T1000 (cell line): ENCODE results near the gene DNAH12.
"Not testable (repeated sequence)": the region's sequence is repeated elsewhere in the genome, so short reads cannot be mapped to it uniquely, and the experiment has no call there.

Experiments used
- DNase-seq: peaks from one replicate; lab custom pipeline; 2025; ENCODE audit warnings: mixed read lengths; lab: John Stamatoyannopoulos, UW

DNAH12 gene

DNA sequence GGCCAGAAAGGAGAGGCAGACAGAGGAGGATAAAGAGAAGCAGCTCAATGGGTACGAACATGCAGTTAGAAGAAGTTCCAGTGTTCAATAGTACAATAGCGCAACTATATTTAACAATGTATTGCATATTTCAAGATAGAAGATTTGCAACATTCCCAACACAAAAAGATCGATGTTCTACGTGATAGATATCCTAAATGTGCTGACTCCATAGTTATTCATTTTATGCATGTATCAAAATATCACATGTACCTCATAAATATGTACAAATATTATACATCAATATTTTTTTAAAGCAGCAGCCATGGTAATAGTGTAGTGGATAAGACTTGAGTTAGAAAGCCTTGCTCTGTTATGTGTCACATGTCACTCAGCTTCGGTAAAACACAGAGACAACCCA, 141.5 kb downstream of the DNAH12 start:
- no peak for DNase-seq

DNA sequence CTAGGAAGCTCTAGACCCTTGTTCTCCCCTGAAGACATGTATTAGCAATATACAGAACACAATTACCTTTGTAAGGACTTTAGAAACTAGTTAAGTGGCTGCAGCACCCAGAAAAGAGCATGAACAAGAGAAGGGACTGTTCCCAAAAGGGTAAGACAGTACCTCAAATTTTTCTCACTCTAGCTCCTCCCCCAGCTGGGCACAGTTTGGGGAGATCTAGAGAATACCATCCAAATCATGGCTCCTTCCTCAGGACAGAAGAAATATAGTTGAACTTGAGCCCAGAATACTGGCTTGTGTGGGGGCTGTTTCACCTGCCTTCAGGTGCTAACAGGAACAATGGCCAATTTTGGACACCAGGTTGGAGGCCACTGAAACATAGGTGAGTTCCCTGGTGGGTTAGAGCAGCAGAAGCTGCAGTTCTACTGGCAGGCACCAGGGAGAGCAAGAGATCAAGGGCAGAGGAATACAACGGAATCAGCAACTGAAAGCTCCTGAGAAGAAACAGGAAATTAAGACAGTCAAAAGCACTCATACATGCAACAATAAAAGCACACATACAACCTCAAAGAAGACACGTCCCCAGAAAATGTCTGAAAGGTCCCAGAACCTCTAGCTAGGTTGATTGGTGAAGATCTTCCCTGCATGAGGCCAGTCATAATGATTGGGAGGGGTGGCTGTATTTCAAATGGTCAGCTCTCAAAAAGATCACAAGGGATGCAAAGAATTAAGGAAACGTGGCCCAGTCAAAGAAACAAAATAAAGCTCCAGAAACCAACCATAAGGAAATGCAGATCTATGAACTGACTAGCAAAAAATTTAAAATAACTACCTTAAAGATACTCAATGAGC, 146.7 kb downstream of the DNAH12 start:
- DNase-seq = peak; percentile 23

DNA sequence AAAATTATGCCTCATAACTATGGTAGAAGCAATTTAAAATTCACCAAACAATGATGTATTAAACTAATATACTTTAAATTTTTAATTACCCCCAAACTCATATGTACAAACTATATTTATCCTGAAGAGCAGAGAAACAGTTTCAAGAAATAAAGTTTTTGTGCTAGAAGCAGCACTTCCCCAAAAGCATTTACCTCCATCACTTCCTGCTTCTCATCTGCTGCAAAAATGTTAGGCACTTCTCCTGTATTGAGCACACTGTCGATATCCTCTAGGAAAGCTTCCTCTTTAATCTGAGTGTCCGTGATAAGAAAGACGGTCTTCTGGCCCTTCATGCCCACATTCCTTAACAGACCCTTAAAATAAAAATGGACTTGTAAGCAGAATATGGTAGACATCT, 150.2 kb downstream of the DNAH12 start:
- no peak for DNase-seq

DNA sequence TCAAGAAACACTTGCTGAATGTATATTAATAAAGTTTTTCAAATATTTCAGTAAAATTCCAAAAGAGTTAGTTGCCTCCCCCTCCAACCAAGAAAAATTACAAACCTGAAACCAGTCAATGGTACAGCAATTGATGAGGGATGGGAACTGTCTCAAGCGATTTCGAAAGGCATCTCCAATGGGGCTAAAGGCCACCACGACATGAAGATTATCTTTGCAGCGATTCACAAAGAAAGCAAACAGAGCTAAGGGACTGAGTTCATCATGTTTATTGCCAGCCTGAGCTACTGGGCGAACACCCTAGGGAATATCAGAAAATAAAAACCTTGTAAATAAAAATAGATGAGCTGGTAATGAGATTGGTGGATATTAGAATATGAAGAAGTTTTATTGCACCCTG, 152.4 kb downstream of the DNAH12 start:
- DNase-seq = no peak

DNA sequence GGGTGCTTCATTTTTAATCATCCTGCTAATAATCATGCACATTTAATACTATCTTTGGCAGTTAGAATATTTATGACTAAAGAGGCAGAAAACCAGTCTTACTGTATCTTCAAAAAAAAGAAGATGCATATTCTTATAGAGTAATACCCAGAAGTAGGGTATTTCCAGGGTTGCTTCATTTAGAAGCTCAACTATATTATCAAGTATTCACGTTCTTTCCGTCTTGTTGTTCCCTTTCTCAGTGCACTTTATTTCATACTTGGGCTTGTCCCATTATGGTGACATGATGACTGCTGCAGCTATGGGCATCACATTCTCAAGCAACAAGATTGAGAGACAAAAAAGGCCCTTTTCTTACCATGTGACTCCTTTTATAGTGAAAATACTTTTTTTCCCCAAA, 154.9 kb downstream of the DNAH12 start:
- DNase-seq = no peak

DNA sequence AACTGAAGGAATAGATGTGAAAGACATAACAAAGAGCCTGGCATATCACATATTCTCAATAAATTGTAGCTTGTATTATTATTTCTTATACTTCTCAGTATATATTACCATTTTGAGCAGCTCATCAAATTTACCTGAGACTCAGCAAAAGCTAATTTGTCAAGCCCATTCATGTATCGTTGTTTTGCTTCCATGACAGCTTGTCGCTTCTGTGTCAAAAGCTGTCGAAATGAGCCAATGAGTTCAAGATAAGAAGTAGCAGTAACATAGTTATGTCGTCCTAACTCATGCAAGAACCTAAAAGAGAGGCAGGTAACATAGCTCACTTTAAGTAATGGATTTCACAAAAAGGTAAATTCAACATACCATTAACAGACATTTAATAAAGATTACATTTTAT, 157.8 kb downstream of the DNAH12 start:
- DNase-seq = no peak

DNA sequence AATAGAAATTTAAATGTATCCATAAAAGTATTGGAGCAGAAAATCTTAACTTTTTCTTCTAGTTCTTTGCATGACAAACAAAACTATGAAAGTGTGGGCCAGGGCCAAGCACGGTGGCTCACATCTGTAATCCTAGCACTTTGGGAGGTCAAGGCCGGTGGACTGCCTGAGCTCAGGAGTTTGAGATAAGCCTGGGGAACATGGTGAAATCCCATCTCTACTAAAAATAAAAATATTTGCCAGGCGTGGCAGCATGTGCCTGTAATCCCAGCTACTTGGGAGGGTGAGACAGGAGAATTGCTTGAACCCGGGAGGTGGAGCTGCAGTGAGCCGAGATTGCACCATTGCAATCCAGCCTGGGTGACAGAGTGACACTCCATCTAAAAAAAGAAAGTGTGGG, 158.6 kb downstream of the DNAH12 start:
- DNase-seq = no peak

DNA sequence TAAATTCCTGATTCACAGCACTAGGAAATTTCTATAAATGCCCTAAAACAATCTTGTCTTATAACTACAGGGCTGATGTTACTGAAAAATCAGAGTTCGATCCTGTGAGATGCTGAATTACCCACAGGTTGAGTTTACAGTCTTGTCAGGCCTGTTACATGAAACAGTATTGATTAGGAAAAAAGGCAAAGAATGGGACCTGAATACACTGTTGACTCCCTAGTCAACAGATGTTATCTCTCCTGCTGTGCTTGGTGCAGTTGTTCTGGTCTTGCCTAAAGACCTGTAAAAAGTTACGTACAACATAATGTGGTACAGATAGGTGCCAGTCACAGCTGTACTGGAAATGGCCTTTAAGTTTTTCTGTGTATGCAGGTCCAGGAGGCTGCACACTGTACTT, 160.3 kb downstream of the DNAH12 start:
- no peak for DNase-seq

DNA sequence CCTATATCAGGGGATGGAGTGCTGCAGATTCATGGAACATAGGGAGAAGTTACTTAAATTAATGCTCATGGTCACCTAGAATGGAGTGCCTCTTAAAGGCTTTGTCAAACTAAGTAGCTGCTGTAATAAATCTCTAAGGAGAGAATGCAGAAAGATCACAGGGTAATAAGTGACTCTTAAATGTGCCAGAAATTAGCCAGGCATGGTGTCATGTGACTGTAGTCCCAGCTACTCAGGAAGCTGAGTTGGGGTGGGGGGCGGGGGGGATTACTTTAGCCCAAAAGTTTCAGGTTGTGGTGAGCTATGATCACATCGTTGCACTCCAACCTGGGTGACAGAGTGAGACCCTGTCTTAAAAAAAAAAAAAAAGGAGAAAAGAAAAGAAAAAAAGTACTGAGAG, 160.7 kb downstream of the DNAH12 start:
- no peak for DNase-seq

DNA sequence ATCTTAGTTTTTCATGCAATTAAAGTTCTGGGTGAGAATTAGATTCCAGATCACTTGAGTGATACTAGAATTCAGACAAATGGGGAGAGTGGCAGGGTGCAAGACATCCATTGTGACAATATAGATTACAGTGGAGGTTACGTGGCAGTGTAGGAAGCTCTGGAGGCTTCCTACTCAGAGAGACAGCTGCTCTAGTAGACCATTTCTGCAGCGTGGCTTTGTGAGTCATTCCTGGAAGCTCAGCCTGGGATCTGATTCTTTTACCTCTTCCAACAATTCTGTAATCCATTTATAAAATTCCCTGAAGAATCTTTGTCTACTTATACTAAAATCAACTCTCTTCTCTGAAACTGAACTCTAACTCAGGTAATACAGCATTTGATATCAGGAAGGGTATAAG, 161.2 kb downstream of the DNAH12 start:
- DNase-seq = no peak

DNA sequence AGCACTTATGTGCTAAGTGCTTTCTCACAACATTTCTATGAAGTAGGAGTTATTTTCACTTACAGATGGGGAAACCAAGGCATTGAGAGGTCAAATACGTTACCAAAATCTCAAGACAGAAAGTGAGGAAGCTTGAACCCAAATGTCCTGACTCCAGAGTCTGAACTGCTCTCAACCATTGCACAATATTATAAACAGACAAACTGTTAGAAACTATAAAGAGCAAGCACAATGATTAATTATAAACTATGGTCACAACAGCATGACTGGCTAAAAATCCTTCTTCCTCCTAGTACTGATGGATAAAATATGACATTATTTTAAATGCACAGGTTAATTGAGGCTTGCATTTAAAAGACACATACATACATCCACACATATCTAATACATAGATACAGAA, 173.8 kb downstream of the DNAH12 start:
- DNase-seq = no peak

DNA sequence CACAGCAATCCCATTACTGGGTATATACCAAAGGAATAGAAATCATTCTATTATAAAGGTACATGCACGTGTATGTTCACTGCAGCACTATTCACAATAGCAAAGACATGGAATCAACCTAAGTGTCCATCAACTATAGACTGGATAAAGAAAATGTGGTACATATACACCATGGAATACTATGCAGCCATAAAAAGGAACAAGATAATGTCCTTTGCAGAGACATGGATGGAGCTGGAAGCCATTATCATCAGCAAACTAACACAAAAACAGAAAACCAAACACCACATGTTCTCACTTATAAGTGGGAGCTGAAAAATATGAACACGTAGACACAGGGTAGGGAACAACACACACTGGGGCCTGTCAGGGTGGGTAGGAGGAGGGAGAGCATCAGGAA, 179.1 kb downstream of the DNAH12 start:
- not testable (repeated sequence) for DNase-seq

DNA sequence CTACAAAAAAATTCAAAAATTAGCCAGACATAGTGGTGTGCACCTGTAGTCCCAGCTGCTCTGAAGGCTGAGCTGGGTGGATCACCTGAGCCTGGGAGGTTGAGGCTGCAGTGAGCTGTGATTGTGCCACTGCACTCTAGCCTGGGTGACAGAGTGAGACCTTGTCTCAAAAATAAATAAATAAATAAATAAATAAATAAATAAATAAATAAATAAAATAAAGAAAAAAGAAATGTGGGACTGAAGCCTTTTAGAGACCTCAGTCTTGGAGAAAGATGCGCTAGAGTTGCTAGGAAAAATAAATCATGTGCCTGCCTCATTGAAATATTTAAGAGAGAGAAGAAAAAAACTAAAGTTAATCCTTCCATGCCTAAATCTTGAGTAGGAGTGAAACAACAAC, 187.9 kb downstream of the DNAH12 start:
- DNase-seq = not testable (repeated sequence)

DNA sequence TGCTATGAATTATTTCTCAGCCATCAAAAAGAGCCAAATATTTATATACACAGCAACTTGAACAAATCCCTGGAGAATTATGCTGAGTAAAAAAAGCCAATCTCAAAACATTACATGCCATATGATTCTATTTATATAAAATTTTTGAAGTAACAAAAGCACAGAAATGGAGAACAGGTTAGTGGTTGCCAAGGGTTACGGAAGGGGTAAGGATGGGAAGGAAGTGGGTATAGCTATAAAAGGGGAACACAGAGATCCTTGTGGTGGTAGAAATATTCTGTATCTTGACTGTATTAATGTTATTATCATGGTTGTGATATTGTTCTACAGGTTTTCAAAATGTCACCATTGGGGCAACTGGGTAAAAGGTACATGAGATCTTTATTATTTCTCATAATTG, 189.4 kb downstream of the DNAH12 start:
- no peak for DNase-seq

DNA sequence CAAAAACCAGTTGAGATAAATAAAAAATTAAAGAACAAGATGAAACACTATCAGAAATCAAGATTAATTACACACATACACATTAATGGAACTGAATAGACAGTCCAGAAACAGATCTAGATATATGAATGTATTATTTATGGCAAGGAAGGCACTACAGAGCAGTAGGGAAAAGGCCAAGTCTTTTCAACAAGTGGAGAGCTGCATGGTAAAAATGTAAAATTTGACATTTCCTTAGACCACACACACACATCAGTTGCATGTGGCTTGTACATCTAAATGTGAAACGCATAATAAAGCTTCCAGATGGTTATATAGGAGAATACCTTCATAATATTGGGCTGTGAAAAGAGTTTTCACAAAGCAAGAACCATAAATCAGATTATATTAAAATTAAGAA, 193.9 kb downstream of the DNAH12 start:
- no peak for DNase-seq

DNA sequence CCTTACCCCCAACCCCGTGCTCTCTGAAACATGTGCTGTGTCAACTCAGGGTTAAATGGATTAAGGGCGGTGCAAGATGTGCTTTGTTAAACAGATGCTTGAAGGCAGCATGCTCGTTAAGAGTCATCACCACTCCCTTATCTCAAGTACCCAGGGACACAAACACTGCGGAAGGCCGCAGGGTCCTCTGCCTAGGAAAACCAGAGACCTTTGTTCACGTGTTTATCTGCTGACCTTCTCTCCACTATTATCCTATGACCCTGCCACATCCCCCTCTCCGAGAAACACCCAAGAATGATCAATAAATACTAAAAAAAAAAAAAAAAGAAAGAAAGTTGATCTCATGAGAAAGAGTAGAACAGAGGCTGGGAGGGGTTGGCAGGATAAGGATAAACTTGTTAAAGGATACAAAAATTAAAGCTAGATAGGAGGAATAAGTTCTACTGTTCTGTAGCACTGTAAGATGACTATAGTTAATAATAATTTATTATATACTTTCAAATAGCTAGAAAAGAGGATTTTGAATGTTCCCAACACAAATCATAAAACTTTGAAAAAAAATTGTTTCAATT, 205.0 kb downstream of the DNAH12 start:
- DNase-seq = not testable (repeated sequence)

DNA sequence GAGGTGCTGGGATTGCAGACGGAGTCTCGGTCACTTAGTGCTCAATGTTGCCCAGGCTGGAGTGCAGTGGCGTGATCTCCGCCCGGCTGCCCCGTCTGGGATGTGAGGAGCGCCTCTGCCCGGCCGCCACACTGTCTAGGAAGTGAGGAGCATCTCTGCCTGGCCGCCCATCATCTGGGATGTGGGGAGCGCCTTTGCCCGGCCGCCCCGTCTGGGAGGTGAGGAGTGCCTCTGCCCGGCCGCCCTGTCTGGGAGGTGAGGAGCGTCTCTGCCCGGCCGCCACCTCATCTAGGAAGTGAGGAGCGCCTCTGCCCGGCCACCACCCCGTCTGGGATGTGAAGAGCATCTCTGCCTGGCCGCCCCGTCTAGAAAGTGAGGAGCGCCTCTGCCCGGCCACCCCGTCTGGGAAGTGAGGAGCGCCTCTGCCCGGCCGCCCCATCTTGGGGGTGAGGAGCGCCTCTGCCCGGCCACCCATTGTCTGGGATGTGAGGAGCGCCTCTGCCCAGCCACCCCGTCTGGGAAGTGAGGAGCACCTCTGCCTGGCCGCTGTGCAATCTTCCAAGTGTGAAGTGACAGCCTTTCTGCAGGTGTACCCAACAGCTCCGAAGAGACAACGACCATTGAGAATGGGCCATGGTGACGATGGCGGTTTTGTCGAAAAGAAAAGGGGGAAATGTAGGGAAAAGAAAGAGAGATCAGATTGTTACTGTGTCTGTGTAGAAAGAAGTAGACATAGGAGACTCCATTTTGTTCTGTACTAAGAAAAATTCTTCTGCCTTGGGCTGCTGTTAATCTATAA, 205.7 kb downstream of the DNAH12 start:
- not testable (repeated sequence) for DNase-seq

DNA sequence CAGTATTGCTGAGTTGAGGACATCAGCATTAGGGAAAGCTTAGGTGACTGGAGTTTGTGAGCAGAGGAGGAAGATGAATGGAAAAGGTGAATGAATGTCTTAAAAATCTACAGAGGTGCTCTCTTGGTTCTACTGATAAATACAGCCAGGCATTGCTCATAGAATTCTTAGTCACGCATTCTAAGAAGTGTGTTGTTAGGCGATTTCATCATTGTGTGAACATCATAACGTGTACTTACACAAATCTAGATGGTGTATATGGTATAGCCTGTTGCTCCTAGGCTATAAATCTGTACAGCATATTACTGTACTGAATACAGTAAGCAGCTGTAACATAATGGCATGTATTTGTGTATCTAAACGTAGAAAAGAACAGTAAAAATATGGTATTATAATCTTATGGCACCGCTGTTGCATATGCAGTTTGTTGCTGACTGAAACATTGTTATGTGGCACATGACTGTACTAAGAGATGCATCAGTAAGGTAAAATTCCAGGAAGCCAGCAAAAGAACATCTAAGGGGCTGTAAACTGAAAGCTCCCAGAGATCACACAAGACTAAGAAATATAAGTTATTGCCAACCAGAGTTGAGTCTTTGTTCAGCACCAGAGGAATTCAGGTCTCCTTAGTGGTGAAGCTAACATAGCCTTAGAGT, 208.7 kb downstream of the DNAH12 start:
- no peak for DNase-seq

DNA sequence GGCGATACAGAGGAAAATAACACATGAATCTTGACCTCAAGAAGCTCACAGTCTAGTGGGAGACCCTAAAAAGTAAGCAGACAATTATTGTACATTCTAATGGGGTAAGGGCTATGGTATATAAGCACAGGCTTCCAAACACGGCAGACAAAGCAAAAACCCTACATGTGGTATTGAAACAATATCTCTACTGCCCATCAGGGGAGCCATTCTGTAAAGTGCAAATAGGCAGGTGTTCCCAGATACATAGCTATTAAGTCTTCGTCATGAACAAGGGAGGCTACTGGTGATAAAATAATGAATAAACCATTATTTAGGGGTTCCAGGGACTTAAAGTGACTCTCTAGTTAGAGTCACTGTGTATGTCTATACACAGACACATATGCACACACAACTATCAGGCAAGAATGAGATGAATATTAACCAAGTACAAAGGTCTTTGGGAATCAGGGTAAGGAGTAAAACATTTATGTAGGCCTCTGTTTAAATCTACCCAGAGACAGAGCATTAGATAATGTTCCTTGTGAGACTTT, 213.0 kb downstream of the DNAH12 start:
- DNase-seq = no peak

DNA sequence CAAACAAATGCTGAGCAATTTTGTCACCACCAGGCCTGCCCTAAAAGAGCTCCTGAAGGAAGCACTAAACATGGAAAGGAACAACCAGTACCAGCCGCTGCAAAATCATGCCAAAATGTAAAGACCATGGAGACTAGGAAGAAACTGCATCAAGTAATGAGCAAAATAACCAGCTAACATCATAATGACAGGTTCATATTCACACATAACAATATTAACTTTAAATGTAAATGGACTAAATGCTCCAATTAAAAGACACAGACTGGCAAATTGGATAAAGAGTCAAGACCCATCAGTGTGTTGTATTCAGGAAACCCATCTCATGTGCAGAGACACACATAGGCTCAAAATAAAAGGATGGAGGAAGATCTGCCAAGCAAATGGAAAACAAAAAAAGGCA, 217.6 kb downstream of the DNAH12 start:
- DNase-seq = not testable (repeated sequence)

DNA sequence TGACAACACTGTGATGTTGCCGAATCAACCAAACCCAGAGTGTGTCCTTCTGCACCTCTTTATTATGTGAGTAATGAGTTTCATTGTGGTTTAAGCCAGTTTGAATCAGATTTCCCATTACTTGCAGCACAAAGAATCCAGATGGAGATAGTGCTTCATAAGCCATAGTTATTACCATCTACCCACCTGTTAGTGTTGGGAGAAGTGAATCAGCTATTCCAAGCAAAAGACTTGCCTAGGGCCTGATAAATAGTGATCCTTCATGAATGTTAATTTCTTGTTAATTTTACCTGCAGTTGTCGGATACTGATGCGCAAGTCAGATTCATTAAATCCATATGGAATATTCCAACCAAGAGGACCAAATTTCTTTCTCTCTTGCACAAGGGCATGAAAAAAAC, 229.9 kb downstream of the DNAH12 start:
- DNase-seq = no peak

DNA sequence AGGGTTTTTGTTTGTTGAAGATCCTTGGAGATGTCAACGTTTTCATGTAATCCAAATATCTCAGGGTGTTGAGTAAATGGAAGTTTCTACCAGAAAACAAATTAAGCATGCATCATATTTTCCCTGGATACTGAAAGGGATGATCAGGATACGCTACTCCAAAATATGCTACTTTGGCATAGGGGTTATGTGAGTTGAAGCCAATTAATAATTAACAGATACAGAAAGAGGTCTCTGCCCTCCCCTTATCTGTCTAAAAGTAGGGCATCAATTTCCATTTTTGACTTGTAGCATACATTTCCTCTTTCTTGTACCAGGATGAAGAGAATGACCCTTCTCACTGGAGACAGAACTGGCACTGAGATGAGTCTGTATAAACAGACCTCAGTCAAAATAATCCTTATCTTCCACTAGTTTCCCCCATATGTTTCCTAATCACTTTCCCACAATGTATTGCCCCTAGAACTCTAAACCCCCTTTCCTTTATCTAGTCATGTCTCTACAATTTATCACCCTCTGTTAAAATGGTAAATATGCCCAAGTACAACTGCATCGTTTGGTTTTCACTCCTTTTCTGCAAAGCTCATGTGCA, 234.3 kb downstream of the DNAH12 start:
- DNase-seq = no peak
